ES-I3 (cell line): ENCODE data around the gene DCDC2.
"Not testable (repeated sequence)": the region's sequence is repeated elsewhere in the genome, so short reads cannot be mapped to it uniquely, and the experiment has no call there.

ENCODE experiments used
- H3K36me3 ChIP-seq: 2 replicates; pipeline ENCODE4 v1.6.1; 2013; ENCODE audit warnings: mild to moderate bottlenecking, low read length, control low read depth, moderate library complexity; ENCODE audit not compliant: insufficient read depth
- H3K4me1 ChIP-seq: 2 replicates; pipeline ENCODE4 v1.6.1; 2013; ENCODE audit warnings: mild to moderate bottlenecking, control low read depth, low read length; ENCODE audit not compliant: insufficient read depth
- H3K9ac ChIP-seq: 2 replicates; pipeline ENCODE4 v1.6.1; 2013; ENCODE audit warnings: low read depth, mild to moderate bottlenecking, low read length, moderate library complexity
- H3K9me3 ChIP-seq: 2 replicates; pipeline ENCODE4 v1.6.1; 2013; ENCODE audit warnings: mild to moderate bottlenecking, low read length, moderate library complexity; ENCODE audit not compliant: control insufficient read depth, insufficient read depth

DCDC2 gene

DNA sequence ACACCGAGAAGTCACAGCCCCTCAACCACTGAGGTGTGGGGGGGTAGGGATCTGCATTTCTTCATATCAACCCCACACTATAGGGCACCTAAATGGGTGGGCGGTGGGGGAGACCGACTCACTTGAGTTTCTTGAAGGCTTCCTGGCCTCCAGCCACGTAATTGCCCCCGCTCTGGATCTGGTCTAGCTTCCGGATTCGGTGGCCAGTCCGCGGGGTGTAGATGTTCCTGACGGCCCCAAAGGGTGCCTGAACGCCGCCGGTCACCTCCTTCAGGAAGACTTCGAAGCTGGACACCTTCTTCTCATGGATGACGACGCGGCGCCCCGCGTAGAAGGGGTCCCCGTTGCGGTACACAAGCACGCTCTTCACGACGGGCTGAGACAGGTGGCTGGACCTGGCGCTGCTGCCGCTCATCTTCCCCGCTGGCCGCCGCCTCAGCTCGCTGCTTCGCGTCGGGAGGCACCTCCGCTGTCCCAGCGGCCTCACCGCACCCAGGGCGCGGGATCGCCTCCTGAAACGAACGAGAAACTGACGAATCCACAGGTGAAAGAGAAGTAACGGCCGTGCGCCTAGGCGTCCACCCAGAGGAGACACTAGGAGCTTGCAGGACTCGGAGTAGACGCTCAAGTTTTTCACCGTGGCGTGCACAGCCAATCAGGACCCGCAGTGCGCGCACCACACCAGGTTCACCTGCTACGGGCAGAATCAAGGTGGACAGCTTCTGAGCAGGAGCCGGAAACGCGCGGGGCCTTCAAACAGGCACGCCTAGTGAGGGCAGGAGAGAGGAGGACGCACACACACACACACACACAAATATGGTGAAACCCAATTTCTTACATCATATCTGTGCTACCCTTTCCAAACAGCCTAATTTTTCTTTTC is at the start of gene DCDC2:
Gene DCDC2, minus strand, starts transcription at position 724 of the 883 bp plus-strand sequence. Its CDS starts 309 bp downstream, at position 415.
- Histone ChIP-seq H3K4me1 (peaks cover 9% of the 10 kb centered on the region), H3K9me3 (no peaks in the 10 kb centered on the region), H3K36me3 (no peaks in the 10 kb centered on the region), H3K9ac (no peak within 1 kb of the TSS)

DNA sequence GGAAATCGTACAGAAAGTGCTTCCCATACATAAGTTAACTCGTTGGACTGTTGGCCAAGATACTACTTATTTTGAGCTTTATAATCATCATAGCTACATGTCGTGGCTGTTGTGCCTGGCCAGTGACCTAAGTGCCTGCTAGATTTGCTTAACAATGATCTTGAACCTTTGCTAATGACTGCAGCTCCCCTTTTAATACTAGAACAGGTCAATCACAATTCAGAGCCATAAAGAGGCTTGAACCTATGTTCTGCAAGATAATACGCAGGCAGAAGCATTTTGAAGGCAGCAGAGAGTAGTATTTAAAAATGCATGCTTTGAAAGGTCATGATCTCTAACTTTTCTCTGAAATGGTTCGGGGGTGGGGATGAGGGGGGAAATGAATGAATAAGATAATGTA is 47.4 kb upstream of the DCDC2 start:
- Histone ChIP-seq H3K4me1 (peaks cover 21% of the 10 kb centered on the region), H3K36me3 (peaks cover 26% of the 10 kb centered on the region), H3K9me3 (no peaks in the 10 kb centered on the region), H3K9ac (peak overlapping the region; percentile 69; the same call in 1 of the 2 replicates)

DNA sequence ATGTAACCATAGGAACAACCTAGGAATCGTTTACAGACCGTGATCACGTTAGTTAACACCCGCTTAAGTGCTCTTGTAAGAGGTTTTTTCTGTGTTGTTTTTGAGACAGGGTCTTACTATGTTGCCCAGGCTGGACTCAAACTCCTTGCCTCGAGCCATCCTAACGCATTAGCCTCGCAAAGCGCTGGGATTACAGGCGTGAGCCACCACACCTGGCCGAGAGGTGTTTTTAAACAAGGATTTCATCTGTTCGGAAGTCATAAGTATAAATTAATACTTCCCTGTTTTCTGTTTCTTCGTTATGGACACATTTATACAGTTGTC is 45.6 kb upstream of the DCDC2 start:
- Histone ChIP-seq H3K9me3 (no peaks in the 10 kb centered on the region), H3K36me3 (peaks cover 16% of the 10 kb centered on the region), H3K4me1 (peaks cover 27% of the 10 kb centered on the region), H3K9ac (peak overlapping the region; percentile 69)

DNA sequence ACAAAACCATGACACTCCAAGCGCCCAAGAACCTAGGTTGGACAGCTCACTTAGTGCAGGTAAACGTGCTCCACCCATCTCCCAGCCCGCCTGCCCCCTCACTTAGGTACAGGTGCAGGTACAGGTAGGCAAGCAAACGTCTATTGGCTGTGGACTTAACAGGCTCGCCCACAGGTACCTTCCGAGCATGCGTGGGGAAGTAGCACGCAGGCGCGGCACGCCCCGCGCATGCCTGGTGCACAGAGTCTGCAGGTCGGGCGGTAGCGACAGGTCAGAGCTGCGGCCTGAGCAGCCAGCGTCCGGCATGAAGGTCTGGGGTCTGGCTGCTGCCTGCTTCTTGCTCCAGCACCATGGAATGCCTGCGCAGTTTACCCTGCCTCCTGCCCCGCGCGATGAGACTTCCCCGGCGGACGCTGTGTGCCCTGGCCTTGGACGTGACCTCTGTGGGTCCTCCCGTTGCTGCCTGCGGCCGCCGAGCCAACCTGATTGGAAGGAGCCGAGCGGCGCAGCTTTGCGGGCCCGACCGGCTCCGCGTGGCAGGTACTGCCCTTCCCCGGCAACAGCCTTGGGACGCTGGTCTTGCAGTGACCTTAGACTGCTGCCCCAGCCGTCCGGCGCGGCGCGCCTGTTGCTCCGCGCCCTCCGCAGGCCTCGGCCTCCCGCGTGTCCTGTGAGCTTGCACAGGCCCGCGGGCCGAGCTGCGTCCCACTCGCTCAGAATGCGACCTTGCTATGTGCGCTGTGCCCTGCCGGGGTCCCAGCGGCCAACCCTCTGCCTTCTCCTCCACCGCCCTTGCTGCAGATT is 45.0 kb upstream of the DCDC2 start, which contains the start of gene MRS2:
Gene MRS2, plus strand, starts transcription at position 240 of the 804 bp plus-strand sequence. Its CDS starts 111 bp downstream, at position 351.
- peaks cover 26% of the 10 kb centered on the region for H3K4me1 ChIP-seq
- peaks cover 12% of the 10 kb centered on the region for H3K36me3 ChIP-seq
- peak within 1 kb of the TSS; percentile 69 for H3K9ac ChIP-seq
- H3K9me3 ChIP-seq: no peaks in the 10 kb centered on the region

DNA sequence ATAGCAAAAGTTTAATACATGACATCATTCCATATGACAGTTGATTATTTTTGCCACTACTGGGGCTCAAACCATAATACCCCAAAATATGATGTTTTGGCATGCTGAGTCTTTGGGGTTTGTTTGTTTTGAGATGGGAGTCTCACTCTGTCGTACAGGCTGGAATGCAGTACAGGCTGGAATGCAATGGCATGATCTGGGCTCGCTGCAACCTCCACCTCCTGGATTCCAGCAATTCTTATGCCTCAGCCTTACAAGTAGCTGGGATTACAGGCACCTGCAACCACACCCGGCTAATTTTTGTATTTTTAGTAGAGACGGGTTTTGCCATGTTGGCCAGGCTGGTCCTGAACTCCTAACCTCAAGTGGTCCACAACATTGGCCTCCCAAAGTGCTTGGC is 43.6 kb upstream of the DCDC2 start:
- Histone ChIP-seq H3K9ac (peak overlapping the region; percentile 69), H3K9me3 (peaks cover 8% of the 10 kb centered on the region; the same call in 1 of the 2 replicates), H3K4me1 (peaks cover 21% of the 10 kb centered on the region), H3K36me3 (peaks cover 5% of the 10 kb centered on the region)

DNA sequence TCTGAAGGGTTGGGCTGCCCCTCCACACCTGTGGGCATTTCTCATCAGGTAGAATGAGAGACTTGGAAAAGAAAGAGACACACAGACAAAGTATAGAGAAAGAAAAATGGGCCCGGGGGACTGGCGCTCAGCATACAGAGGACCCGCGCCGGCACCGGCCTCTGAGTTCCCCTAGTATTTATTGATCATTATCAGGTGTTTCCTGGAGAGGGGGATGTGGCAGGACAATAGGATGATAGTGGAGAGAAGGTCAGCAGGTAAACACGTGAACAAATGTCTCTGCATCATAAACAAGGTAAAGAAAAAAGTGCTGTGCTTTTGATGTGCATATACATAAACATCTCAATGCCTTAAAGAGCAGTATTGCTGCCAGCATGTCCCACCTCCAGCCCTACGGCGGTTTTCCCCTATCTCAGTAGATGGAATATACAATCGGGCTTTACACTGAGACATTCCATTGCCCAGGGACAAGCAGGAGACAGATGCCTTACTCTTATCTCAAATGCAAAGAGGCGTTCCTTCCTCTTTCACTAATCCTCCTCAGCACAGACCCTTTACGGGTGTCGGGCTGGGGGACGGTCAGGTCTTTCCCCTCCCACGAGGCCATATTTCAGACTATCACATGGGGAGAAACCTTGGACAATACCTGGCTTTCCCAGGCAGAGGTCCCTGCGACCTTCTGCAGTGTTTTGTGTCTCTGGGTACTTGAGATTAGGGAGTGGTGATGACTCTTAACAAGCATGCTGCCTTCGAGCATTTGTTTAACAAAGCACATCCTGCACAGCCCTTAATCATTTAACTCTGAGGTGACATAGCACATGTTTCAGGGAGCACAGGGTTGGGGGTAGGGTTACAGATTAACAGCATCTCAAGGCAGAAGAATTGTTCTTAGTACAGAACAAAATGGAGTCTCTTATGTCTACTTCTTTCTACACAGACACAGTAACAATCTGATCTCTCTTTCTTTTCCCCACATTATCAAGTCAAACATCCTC is 42.5 kb upstream of the DCDC2 start:
- Histone ChIP-seq H3K4me1 (peaks cover 20% of the 10 kb centered on the region), H3K9ac (peak overlapping the region; percentile 29), H3K9me3 (peaks cover 13% of the 10 kb centered on the region; the same call in 1 of the 2 replicates)
- H3K36me3 ChIP-seq: not testable (repeated sequence)

DNA sequence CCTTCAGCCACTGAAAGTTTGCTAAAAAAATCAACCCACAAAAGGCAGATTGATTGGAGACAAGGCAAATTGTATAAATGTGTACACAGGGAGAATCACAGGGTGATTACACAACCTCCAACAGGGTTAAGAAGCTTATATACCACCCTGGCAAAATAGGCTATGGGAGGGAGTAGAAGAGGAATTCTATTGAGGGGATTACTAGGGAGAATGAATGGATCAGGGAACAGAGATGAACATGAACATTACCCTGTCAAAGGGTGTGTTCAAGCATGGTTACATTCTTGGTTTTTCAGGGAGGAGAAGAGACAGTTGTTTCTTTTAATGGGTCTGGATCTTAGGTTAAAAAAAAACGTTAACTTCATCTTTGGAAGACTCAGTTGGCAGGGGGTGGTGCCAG is 39.8 kb upstream of the DCDC2 start:
- H3K9me3 ChIP-seq: peaks cover 13% of the 10 kb centered on the region; the same call in 1 of the 2 replicates
- no peak overlapping the region for H3K9ac ChIP-seq
- peaks cover 17% of the 10 kb centered on the region for H3K4me1 ChIP-seq
- H3K36me3 ChIP-seq: 0 out of 2 replicates have a peak, but pooled peaks cover 4% of the 10 kb centered on the region

DNA sequence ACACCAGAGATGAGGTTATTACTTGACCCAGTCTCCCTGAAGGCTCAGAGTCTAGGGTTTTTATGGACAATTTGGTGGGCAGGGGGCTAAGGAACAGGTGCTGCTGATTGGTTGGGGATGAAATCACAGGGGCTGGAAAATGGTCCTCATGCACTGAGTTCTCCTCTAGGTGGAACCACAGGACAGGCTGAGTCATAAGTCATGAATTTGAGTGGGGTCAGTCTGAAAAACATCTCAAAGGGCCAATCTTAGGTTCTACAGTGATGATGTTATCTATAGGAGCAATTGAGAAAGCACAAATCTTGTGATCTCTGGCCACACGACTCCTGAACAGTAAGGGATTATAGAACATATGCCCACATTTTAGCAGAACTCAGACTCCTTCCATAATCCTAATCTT is 39.0 kb upstream of the DCDC2 start:
- no peak overlapping the region for H3K9ac ChIP-seq
- peaks cover 13% of the 10 kb centered on the region; the same call in 1 of the 2 replicates for H3K9me3 ChIP-seq
- H3K36me3 ChIP-seq: 0 out of 2 replicates have a peak, but pooled peaks cover 4% of the 10 kb centered on the region
- peaks cover 12% of the 10 kb centered on the region for H3K4me1 ChIP-seq

DNA sequence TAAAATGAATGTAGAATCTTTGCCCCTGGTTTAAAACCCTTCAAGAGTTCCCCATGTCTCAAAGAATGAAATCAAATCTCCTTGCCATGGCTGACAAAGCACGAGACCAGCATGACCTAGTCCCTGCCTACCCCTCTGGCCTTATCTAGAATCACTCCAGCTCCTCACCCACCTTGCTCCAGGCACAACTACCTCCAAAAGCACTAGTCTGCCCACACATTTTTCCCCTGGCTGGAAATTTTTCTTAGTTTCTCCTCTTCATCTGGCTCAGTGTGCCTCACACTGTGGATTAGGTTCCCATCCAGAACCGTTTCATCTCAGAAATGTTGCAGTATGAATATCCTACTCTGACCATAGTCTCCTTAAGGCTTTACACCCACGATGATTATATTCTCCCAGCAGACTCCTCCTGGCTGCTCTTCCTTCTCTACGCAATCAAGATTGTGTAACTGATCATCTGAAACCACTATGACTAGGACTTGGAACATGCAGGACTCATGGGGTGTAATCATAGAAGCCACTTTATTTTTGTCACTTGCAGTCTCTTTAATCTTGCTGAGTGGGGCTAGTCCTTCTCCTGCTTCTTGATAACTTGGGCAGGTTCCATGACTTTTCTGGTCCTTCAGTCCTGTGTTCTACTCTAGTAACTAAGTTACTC is 37.0 kb upstream of the DCDC2 start:
- Histone ChIP-seq H3K4me1 (peaks cover 6% of the 10 kb centered on the region; the same call in 1 of the 2 replicates), H3K9ac (no peak overlapping the region), H3K36me3 (0 out of 2 replicates have a peak, but pooled peaks cover 4% of the 10 kb centered on the region), H3K9me3 (peaks cover 13% of the 10 kb centered on the region; the same call in 1 of the 2 replicates)

DNA sequence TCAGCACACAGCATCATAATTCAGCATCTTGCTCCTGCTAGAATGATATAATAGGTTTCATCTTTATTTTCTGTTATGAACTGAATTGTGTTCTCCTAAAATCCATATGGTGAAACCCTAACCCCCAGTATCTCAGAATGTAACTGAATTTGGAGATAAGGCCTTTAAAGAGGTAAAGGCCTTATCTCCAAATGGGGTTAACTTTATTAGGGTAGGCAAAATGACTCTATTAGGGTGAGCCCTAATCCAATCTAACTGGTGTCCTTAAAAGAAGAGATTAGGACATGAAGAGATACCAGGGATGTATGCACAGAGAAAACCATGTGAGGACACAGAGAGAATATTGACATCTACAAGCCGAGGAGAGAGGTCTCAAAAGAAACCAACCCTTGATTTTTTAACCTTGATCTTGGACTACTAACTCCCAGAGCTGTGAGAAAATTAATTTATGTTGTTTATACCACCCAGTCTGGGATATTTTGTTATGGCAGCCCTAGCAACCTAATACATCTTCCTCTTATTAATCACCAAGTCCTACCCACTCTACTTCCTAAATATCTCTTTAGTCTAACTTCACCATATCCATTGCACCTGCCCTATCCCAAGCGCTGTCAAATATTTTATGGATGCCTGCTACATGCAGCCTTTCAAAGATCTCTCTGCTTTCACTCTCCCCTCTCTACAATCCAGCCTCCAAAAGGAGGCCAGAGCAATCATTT is 36.4 kb upstream of the DCDC2 start:
- Histone ChIP-seq H3K36me3 (0 out of 2 replicates have a peak, but pooled peaks cover 4% of the 10 kb centered on the region), H3K4me1 (peaks cover under 1% of the 10 kb centered on the region; the same call in 1 of the 2 replicates), H3K9me3 (peaks cover 13% of the 10 kb centered on the region; the same call in 1 of the 2 replicates), H3K9ac (no peak overlapping the region)

DNA sequence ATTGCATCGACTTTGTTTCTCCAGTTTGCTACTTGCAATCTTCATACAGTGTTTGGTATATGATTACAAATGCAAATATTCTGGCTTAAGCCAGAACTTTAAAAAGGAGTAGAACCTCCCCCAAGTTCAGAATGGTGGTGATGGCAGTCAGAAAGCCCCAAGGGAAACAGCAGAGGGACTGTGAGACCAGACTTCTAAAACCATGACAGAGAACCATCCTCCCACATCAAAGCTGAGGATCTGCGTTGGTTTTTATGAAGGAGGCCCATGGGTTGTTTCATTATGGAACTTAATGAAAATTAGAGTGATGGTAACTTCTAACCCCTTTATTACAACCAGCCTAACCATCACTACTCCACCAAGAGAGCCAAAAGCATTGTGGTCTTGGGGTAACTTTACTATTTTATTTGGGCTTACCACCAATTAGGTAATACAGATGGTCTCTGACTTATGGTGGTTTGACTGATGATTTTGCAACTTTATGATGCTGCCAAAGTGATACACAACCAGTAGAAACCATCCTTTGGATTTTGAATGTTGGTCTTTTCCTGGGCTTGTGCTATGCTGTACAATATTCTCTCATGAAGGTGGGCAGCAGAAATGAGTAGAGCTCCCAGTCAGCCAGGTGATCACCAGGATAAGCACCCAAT is 34.0 kb upstream of the DCDC2 start:
- 0 out of 2 replicates have a peak, but pooled peaks cover 4% of the 10 kb centered on the region for H3K36me3 ChIP-seq
- H3K9ac ChIP-seq: no peak overlapping the region
- H3K4me1 ChIP-seq: no peaks in the 10 kb centered on the region
- H3K9me3 ChIP-seq: peaks cover 9% of the 10 kb centered on the region; the same call in 1 of the 2 replicates

DNA sequence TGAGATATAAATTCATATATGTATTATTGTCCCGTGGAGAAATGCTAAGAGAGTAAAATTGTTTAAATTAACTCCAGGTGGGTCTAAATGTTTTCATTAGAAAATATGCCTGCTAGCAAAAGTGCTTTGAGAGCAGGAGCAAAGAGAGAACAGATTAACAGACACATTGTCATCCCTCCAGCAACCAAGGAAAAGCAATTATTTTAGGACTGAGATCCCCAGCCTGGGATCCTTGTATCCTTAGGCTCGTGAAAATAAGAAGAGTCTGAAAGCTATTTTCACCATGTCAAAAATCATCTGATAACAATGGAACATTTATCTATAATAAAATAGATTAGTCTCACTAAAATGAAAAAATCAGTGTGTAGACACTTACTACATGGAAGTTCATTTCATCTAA is 33.3 kb upstream of the DCDC2 start:
- H3K9ac ChIP-seq: no peak overlapping the region
- H3K36me3 ChIP-seq: 0 out of 2 replicates have a peak, but pooled peaks cover 3% of the 10 kb centered on the region
- no peaks in the 10 kb centered on the region for H3K4me1 ChIP-seq
- peaks cover 4% of the 10 kb centered on the region; the same call in 1 of the 2 replicates for H3K9me3 ChIP-seq
